ENCODE measurements around the gene TRPM3. TPM values are rescaled to one million over a fixed set of nuclear protein-coding genes. Genes with fewer than 3 reads are reported as not detected.

Gene TRPM3
- polyA plus RNA-seq, 3 donors: not detected

DNA sequence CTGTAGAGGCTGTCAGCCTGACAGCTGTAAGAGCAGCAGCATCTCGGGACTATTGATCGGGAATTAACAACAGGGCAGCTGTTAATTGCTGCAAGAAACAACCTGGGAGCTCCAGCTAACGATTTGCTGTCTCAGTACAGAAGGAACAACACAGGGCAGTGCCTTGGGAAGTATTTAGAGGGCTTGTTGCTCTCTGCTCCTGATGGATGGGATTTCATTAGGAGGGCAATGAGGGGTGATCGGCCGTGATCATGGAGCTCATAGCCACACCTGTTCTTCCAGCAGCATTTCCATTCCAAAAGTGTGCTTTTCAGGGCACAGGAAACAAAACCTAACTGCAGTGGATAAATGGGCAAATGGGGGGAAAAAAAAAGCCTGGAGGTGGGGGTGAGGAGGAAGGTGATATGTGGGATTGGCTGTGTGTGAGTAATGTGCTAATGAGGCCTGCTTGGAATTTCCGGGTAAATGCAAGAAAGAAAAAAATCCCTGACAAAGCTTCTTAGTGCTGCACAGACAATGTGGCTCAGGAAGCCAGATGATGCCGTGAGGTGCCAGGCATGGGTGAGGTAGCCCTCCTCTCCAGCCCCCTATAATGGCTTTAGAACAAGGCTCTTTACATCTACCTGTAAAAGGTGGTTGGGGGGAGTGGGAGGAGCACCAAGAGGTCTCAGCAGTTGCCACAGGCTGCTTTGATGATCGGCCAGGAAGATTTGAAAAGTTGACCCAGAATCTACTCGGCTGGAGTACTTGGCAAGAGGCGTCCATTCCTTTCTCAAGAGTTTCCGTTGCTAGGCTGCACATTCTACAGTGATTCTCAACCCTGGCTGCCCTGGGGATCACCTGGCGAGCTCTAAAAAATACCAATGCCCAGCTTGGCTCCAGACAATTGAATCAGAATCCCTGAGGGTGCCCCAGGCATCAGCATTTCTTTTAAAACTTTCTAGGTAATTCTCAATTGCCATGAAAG lies 567.4 kb downstream of the TRPM3 start:
- DNase-seq: peak in 1 of 3 donors; percentile 62
- H3K4me3 ChIP-seq (replicated peaks in 1 of 3; ENCODE audit: low read depth in 2 of 3, low read length in 3 of 3): no peak overlapping the region
- Mint-ChIP-seq H3K9me3 (no peaks in the 10 kb centered on the region), H3K27ac (peak overlapping the region in 4 of 7 donors; percentile 15 to 54 (median 36)), H3K4me3 (no peak overlapping the region), H3K36me3 (no peaks in the 10 kb centered on the region), H3K27me3 (ENCODE audit: low read depth in 3 of 3) (peaks cover 0 to 8% (median 0%) of the 10 kb centered on the region in 3 donors), H3K4me1 (peaks cover 49% of the 10 kb centered on the region)
- no peak overlapping the region for H3K27ac ChIP-seq (ENCODE audit: low read depth in 1 of 2, low read length in 2 of 2)
- H2AFZ ChIP-seq (ENCODE audit: insufficient read depth, low read depth, low read length, poor library complexity, severe bottlenecking): no peak overlapping the region
- intact Hi-C loops (cut with micrococcal nuclease): loop anchor here in 1 of 2 donors (10.0 kb wide), 1 partner anchor 49 kb away; no protein-coding TSS in a partner anchor
- no peaks in the 10 kb centered on the region for H3K79me2 ChIP-seq (ENCODE audit: insufficient read depth, low read length)
- H3K4me1 ChIP-seq (ENCODE audit: control insufficient read depth in 1 of 2, insufficient read depth in 2 of 2, low read length in 2 of 2): peaks cover 34 to 37% of the 10 kb centered on the region in 2 donors
- H4K20me1 ChIP-seq (ENCODE audit: insufficient read depth, low read length): no peaks in the 10 kb centered on the region
- WGBS (ENCODE audit: insufficient coverage): 87% methylated on average over 7 of the region's 12 CpGs
- no peak overlapping the region for H3K4me2 ChIP-seq (replicated peaks; ENCODE audit: extremely low read depth, low read length, poor library complexity, severe bottlenecking)
- H3K36me3 ChIP-seq (replicated peaks in 1 of 2; ENCODE audit: control insufficient read depth in 1 of 2, insufficient read depth in 2 of 2, low read length in 2 of 2): no peaks in the 10 kb centered on the region
- no peaks in the 10 kb centered on the region for H3K27me3 ChIP-seq (ENCODE audit: control insufficient read depth in 2 of 2, insufficient read depth in 2 of 2, low read length in 2 of 2)
- TF ChIP-seq, protein P1, sequence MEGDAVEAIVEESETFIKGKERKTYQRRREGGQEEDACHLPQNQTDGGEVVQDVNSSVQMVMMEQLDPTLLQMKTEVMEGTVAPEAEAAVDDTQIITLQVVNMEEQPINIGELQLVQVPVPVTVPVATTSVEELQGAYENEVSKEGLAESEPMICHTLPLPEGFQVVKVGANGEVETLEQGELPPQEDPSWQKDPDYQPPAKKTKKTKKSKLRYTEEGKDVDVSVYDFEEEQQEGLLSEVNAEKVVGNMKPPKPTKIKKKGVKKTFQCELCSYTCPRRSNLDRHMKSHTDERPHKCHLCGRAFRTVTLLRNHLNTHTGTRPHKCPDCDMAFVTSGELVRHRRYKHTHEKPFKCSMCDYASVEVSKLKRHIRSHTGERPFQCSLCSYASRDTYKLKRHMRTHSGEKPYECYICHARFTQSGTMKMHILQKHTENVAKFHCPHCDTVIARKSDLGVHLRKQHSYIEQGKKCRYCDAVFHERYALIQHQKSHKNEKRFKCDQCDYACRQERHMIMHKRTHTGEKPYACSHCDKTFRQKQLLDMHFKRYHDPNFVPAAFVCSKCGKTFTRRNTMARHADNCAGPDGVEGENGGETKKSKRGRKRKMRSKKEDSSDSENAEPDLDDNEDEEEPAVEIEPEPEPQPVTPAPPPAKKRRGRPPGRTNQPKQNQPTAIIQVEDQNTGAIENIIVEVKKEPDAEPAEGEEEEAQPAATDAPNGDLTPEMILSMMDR (IDR thresholded peaks at IDR 0.05): no peak
- H3K9me3 ChIP-seq (replicated peaks in 1 of 2; ENCODE audit: control insufficient read depth in 1 of 2, insufficient read depth in 1 of 2, low read length in 2 of 2): no peaks in the 10 kb centered on the region
- H3K9ac ChIP-seq (ENCODE audit: insufficient read depth, low read length, poor library complexity, severe bottlenecking): no peak overlapping the region

DNA sequence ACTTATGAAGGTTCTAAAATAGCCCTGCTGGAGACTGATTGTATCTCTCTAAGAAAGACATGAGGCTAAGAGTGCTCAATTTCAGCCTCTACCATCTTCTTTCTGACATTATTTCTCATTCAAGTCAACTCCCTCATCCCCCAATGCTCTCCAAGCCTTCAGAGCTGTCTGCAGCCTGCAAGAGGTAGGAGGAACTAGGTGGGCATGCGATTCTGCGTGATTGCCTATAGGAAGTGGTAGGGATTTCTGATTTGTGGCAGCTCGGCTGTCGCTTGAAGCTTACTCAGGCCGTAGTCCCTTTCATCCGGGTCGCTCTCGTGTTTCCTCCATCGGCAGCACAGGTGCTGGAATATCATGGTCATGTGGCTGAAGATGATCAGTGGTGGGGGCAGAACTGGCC lies 568.9 kb downstream of the TRPM3 start:
- intact Hi-C loops (cut with micrococcal nuclease): loop anchor here in 1 of 2 donors (10.0 kb wide), 1 partner anchor 48 kb away; no protein-coding TSS in a partner anchor
- H3K9me3 Mint-ChIP-seq: no peaks in the 10 kb centered on the region
- H3K4me1 Mint-ChIP-seq: peaks cover 38% of the 10 kb centered on the region

More for the DNA sequence above, 568.9 kb downstream of the TRPM3 start:
- TF ChIP-seq, protein P1 (IDR thresholded peaks at IDR 0.05): no peak
- Histone ChIP-seq H3K4me1 (ENCODE audit: control insufficient read depth in 1 of 2, insufficient read depth in 2 of 2, low read length in 2 of 2) (peaks cover 25 to 28% of the 10 kb centered on the region in 2 donors), H4K20me1 (ENCODE audit: insufficient read depth, low read length) (no peaks in the 10 kb centered on the region), H3K27ac (ENCODE audit: low read depth in 1 of 2, low read length in 2 of 2) (no peak overlapping the region), H3K4me2 (replicated peaks; ENCODE audit: extremely low read depth, low read length, poor library complexity, severe bottlenecking) (no peak overlapping the region), H3K4me3 (replicated peaks in 1 of 3; ENCODE audit: low read depth in 2 of 3, low read length in 3 of 3) (no peak overlapping the region), H3K36me3 (replicated peaks in 1 of 2; ENCODE audit: control insufficient read depth in 1 of 2, insufficient read depth in 2 of 2, low read length in 2 of 2) (no peaks in the 10 kb centered on the region), H3K79me2 (ENCODE audit: insufficient read depth, low read length) (no peaks in the 10 kb centered on the region), H2AFZ (ENCODE audit: insufficient read depth, low read depth, low read length, poor library complexity, severe bottlenecking) (no peak overlapping the region), H3K9me3 (replicated peaks in 1 of 2; ENCODE audit: control insufficient read depth in 1 of 2, insufficient read depth in 1 of 2, low read length in 2 of 2) (no peaks in the 10 kb centered on the region), H3K9ac (ENCODE audit: insufficient read depth, low read length, poor library complexity, severe bottlenecking) (no peak overlapping the region), H3K27me3 (ENCODE audit: control insufficient read depth in 2 of 2, insufficient read depth in 2 of 2, low read length in 2 of 2) (no peaks in the 10 kb centered on the region)
- WGBS (ENCODE audit: insufficient coverage): 82% methylated on average over 9 of the region's 9 CpGs
- H3K4me3 Mint-ChIP-seq: no peak overlapping the region
- DNase-seq: no peak
- no peaks in the 10 kb centered on the region for H3K36me3 Mint-ChIP-seq
- no peak overlapping the region for H3K27ac Mint-ChIP-seq
- H3K27me3 Mint-ChIP-seq (ENCODE audit: low read depth in 3 of 3): peaks cover 0 to 8% (median 0%) of the 10 kb centered on the region in 3 donors

Data from CD14-positive monocyte (primary cell).